HG03175 (cell line): ENCODE measurements around the gene DHH.

ENCODE experiments used
- ATAC-seq: cut with Tn5 transposase; IDR thresholded peaks from one replicate; pipeline ENCODE4 v1.9.1; 2021; ENCODE audit warnings: mild to moderate bottlenecking, moderate library complexity; ENCODE audit not compliant: unreplicated experiment

Gene DHH

GRCh38 chr12:49051777-49052438 is 42.7 kb downstream of the DHH start:
- no peak for ATAC-seq

- no peak for ATAC-seq
Observed at GRCh38 chr12:49051373-49051764, 43.2 kb downstream of the DHH start.

- ATAC-seq = no peak
Observed at GRCh38 chr12:49050507-49051372, 43.9 kb downstream of the DHH start.

- ATAC-seq = no peak
Observed at GRCh38 chr12:49049566-49050224, 44.9 kb downstream of the DHH start.

- no peak for ATAC-seq
Observed at GRCh38 chr12:49048953-49049352, 45.6 kb downstream of the DHH start.

GRCh38 chr12:49046129-49046895 is 48.3 kb downstream of the DHH start:
- no peak for ATAC-seq

- ATAC-seq = no peak
Observed at GRCh38 chr12:49044660-49045059, 49.9 kb downstream of the DHH start.

- ATAC-seq = no peak
Observed at GRCh38 chr12:49043856-49044258, 50.7 kb downstream of the DHH start.

GRCh38 chr12:49043241-49043640 is 51.4 kb downstream of the DHH start:
- ATAC-seq = no peak

- no peak for ATAC-seq
Observed at GRCh38 chr12:49041881-49042484, 52.6 kb downstream of the DHH start.

- ATAC-seq = no peak
Observed at GRCh38 chr12:49041036-49041880, 53.3 kb downstream of the DHH start.

- no peak for ATAC-seq
Observed at GRCh38 chr12:49040364-49040855, 54.2 kb downstream of the DHH start.

- no peak for ATAC-seq
Observed at GRCh38 chr12:49039421-49040363, 54.9 kb downstream of the DHH start.

- no peak for ATAC-seq
Observed at GRCh38 chr12:49038291-49038955, 56.2 kb downstream of the DHH start.

GRCh38 chr12:49037947-49038237 is 56.7 kb downstream of the DHH start:
- no peak for ATAC-seq

- ATAC-seq = no peak
Observed at GRCh38 chr12:49037111-49037946, 57.3 kb downstream of the DHH start.
